ENCODE measurements around the gene CNST.

The CNST gene

DNA sequence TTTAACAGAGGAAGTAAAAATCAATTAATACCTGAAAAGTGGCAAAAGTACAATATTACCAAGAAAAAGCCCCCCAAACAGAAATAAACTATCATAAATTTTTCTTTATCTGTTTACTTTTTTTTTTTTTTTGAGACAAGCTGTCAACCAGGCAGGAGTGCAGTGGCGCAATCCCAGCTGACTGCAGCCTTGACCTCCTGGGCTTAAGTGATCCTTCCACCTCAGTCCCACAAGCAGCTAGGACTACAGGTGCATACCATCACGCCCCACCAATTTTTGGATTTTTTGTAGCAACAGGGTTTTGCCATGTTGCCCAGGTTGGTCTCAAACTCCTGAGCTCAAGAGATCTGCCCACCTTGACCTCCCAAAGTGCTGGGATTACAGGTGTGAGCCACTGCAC is 8.2 kb upstream of the CNST start:
- DNase-seq = no peak

DNA sequence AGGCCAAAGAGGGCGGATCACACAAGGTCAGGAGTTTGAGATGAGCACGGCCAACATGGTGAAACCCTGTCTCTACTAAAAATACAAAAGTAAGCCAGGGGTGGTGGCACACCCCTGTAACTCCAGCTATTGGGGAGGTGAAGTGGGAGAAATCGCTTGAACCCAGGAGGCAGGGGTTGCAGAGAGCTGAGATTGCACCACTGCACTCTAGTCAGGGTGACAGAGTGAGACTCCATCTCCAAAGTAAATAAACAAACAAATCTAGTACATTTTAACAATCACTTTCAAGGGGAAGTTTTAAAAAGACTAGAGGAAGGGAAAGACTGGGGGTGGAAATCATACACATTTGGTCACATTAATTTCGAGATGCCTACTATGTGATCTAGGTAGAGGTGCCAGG is 6.9 kb upstream of the CNST start:
- DNase-seq = no peak

GRCh38 chr1:246560833-246561232 is 5.4 kb upstream of the CNST start:
- peak in 1 of 2 experiments; percentile 2 for DNase-seq

DNA sequence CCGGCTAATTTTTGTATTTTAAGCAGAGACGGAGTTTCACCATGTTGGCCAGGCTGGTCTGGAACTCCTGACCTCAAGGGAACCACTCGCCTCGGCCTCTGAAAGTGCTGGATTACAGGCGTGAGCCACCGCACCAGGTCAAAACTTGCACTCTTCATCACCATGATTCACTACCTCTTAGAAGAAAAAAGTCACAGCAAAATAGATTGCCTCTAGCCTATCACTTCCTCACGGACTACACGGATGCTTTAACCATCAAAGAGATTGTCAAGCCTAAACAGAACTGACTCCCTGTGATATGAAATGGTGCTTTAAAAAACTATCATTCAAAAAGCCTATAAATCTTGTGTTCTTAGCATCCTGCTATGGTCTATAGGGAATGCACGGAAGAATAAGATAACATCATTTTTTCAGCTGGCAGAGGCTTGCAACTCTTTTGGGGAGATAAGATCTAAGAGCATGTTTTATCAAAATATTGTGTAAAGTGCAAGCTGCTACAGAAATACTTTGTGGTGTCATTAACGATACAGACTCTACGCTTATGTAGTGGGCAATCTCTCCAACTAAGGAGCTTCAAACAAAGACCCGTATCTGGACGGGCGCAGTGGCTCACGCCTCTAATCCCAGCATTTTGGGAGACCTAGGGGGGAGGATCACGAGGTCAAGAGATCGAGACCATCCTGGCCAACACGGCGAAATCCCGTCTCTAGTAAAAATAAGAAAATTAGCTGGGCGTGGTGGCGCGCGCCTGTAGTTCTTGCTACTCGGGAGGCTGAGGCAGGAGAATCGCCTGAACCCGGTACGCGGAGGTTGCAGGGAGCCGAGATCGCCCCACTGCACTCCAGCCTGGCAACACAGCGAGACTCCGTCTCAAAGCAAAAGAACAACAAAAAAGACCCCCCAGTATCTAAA is 1.2 kb upstream of the CNST start:
- peak in 1 of 2 experiments; percentile 6 for DNase-seq

DNA sequence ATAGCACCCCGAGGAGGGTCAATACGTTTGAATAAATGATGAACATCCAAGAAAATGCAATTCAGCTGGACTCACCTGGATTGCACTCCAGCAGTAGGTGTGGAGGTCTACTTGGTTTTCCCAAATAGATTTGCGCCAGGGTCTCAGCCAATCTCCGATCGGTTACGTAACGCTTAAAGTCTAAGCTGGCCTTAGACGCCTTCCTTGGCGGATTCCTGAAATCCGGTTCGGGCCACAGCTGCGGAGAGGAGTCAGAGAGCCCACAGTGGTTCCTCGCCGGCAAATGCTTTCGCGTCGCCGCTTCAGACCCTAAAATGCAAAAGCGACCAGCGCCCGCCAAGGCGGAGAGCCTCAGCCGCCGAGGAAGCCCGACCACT is 517 bp upstream of the CNST start:
- DNase-seq = no peak

GRCh38 chr1:246566813-246567645 is 773 bp downstream of the CNST start:
- peak in 1 of 2 experiments; percentile 16 for DNase-seq

GRCh38 chr1:246567646-246568235 is 1.5 kb downstream of the CNST start:
- DNase-seq = no peak

DNA sequence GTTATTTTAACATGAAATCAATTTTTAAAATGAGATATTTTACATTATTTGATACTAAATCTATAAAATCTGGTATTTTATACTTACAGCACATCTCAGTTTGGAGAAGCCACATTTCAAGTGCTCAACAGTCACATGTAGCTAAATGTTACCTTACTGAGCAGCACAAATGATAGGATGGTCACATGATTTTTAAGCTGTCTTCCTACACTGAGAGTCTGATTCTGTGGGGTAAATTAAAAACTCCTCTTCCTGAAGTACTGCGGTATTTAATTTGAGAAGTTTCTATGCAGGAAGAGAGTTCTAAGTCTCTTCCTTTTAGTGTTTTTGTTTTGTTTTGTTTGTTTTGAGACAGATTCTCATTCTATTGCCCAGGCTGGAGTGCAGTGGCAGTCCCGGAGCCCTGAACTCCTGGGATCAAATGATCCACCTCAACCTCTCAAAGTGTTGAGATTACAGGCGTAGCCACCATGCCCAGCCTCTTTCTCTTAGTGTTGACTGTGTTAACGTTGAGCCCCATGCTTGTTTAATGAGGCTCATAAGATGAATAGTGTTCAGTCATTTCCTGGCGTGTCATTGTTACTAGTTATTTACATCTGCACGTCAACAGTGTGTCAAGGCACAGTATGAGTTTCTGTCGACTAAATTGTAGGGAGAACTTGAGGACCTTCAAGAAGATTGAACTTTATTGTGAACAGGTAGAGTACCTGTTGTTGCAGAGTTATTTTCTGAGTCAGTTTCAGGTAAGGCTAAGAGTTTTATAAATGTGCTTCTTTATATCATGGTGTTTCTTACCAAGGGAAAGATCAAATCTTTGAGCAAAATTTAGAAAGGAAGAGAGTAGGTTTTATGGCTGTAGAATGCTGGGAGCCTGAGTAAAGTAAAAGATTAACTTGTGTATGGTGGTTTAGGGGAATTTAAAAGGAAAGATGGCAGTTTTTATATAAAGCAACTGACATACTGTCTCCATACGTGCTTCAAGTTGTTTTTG is 3.3 kb downstream of the CNST start:
- DNase-seq = no peak

DNA sequence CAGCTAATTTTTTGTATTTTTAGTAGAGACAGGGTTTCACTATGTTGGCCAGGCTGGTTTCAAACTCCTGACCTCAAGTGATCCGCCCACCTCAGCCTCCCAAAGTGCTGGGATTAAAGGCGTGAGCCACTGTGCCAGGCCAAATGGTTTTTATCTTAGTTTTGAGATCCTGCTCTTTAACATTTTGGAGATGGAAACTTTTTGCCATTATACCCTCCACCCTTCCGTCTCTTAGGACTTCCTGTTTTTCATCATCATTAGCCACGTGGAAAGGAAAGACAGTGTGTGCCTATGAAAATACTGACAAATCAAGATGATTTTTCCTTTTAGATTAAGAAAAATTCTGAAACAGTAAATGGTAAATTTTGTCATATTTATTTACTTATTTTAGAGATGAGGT is 5.1 kb downstream of the CNST start:
- peak; percentile 42 to 72 for DNase-seq

DNA sequence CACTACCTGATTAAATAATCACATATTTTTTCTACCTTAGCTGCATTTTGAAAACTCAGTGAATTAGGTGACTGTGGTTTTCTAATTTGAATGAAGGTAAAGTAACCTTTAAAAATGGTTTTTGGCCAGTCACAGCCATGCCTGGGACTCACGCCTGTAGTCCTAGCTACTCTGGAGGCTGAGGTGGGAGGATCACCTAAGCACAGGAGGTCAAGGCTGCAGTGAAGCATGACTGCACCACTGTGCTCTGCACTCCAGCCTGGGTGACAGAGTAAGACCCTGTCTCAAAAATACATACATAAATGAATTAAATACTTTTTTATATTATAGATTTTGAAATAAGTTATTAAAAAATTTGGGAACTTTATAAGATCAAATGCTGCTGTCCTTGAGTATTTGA is 5.7 kb downstream of the CNST start:
- DNase-seq = no peak

DNA sequence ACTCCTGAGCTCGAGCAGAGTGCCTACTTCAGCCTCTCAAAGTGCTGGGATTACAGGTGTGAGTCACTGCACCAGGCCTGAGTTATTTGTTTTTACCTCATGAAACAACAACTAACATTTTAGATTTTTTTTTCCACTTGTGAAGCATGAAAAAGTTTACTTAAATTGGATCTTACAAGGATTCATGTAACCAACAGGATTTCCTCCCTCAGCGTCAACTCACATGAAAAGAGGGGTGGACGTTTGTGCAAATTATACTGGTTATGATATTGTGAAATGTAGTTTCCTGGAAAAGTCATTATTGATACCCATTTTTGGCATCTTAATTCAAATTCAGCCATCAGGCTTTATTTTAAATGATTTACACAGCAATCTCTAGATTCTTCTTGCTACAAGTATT is 6.5 kb downstream of the CNST start:
- peak; percentile 16 to 38 for DNase-seq

- DNase-seq = peak; percentile 58 to 61
Observed at GRCh38 chr1:246573491-246573890, 7.2 kb downstream of the CNST start.

DNA sequence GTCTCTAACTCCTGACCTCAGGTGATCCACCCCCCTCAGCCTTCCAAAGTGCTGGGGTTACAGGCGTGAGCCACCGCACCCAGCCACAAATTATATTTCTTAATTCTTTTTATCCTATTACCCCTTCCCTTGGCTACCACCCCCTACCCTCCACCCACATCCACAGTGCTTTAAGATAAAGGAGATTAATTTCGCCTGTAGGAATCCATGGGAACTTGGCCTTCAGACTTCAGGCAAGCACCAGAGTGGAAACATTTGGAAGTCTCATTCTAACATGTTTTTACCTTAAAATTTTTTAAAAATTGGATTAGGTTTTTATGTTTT is 10.4 kb downstream of the CNST start:
- DNase-seq = no peak

- DNase-seq = no peak
Observed at GRCh38 chr1:246577082-246577719, 10.9 kb downstream of the CNST start.

DNA sequence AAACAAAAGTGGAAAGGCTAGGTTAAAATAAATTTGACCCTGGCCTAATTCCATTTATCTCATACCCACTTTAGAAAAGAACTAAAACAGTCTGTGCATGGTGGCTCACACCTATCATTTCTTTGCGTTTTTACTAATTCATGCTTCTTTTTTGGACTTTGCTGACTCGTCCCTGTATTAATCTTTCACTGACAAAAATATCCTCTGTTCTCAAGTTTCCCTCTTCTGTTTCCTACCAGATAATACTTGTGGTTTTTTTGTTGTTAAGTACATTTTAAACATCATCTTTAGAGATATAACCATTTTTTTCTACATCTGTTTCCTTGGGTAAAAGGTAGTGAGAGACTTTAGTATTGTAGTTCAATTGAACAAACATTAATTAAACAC is 11.5 kb downstream of the CNST start:
- DNase-seq = no peak

- DNase-seq = peak; percentile 20 to 33
Observed at GRCh38 chr1:246579818-246580217, 13.6 kb downstream of the CNST start.

GRCh38 chr1:246580497-246581370 is 14.5 kb downstream of the CNST start:
- no peak for DNase-seq

- DNase-seq = no peak
Observed at GRCh38 chr1:246582301-246583055, 16.2 kb downstream of the CNST start.

GRCh38 chr1:246583056-246583440 is 16.8 kb downstream of the CNST start:
- no peak for DNase-seq
